Transverse colon (tissue), 4 donors: ENCODE results near the gene ZNF496. TPM values are rescaled to one million over a fixed set of nuclear protein-coding genes. Genes with fewer than 3 reads are reported as not detected.

Source experiments
- DNase-seq: peaks from one replicate; pipeline ENCODE4 v3.0.0-alpha.2; 2019
- H3K27ac ChIP-seq, 4 donors: fragments of 200-600 bp; sonication (generic); 2 replicates each; pipeline ENCODE4 v1.5.1; 2016 to 2018; ENCODE audit warnings: inconsistent platforms in 4 of 4
- H3K27me3 ChIP-seq: fragments of 200-600 bp; sonication (generic); 2 replicates; pipeline ENCODE4 v1.5.1; 2017; ENCODE audit warnings: inconsistent platforms
- H3K36me3 ChIP-seq, 4 donors: fragments of 200-600 bp; sonication (generic); 2 replicates each; pipeline ENCODE4 v1.5.1; 2017 to 2019; ENCODE audit warnings: inconsistent platforms in 4 of 4
- H3K4me1 ChIP-seq, 4 donors: fragments of 200-600 bp; sonication (generic); 2 replicates each; pipeline ENCODE4 v1.5.1; 2017 to 2020; ENCODE audit warnings: inconsistent platforms in 4 of 4
- H3K4me3 ChIP-seq, 4 donors: fragments of 200-600 bp; sonication (generic); 1 replicate in 1 of 4; 2 replicates in 3 of 4; pipeline versions ENCODE4 v1.5.1 to v1.6.1; 2017 to 2019; ENCODE audit warnings: inconsistent platforms in 4 of 4
- H3K9me3 ChIP-seq, 2 donors: fragments of 200-600 bp; sonication (generic); 2 replicates each; pipeline ENCODE4 v1.5.1; 2017 to 2019; ENCODE audit warnings: inconsistent platforms in 2 of 2
- EP300 ChIP-seq: sonication (generic); formaldehyde crosslinking; IDR thresholded peaks from one replicate; pipeline ENCODE4 v1.6.1; 2017; ENCODE audit warnings: antibody characterized with exemption, low read depth
- POLR2A ChIP-seq: fragments of 450-650 bp; IDR thresholded peaks from one replicate; pipeline ENCODE4 v1.6.1; 2016; ENCODE audit warnings: antibody characterized with exemption, mild to moderate bottlenecking, moderate library complexity
- POLR2AphosphoS5 ChIP-seq, 3 donors: sonication (generic); formaldehyde crosslinking; IDR thresholded peaks; one replicate each; pipeline ENCODE4 v1.6.1; 2016; ENCODE audit warnings: antibody characterized with exemption in 3 of 3
- WGBS, 2 donors: methylation state at CpG; one replicate each; pipeline ENCODE4 v1.1.5; 2018; ENCODE audit warnings: low coverage in 1 of 2; 5-methylcytosine and 5-hydroxymethylcytosine counted together
- in situ Hi-C, 4 donors: fragments of 200-750 bp; cut with MboI; loops; one replicate each; pipeline versions ENCODE4 v1.15.0 to v1.15.1; 2017; ENCODE audit warnings: low sequenced_read_pairs in 3 of 4, low pct_ligation_motif_present in 1 of 4, low pct_unique_long_range_greater_than_20kb in 1 of 4
- intact Hi-C: fragments of 100-400 bp; cut with DNase I; formaldehyde crosslinking; loops from one replicate; pipeline ENCODE4 v1.15.1; 2023; ENCODE audit warnings: low total_unique reads
- total RNA-seq, 4 donors: library from RNA; depleted of rRNA; stranded (reverse); fragments of >200 nt; gene quantifications; one replicate each; pipeline ENCODE4 v1.1.0, GENCODE V29; 2016
- TF ChIP-seq, protein P1 (sequence below), 5 experiments: fragments of 200-600 bp in 3 of 5; fragments of 450-650 bp in 2 of 5; sonication (generic) in 3 of 5; IDR thresholded peaks; 1 replicate in 2 of 5; 2 replicates in 3 of 5; pipeline ENCODE4 v1.5.1; 2016 to 2017; ENCODE audit warnings: antibody characterized with exemption in 5 of 5, inconsistent platforms in 3 of 5, mild to moderate bottlenecking in 2 of 5, moderate library complexity in 1 of 5

The ZNF496 gene
- total RNA-seq, 4 donors from 2014 or later = 12.4 to 35.8 (median 28.7) TPM

DNA sequence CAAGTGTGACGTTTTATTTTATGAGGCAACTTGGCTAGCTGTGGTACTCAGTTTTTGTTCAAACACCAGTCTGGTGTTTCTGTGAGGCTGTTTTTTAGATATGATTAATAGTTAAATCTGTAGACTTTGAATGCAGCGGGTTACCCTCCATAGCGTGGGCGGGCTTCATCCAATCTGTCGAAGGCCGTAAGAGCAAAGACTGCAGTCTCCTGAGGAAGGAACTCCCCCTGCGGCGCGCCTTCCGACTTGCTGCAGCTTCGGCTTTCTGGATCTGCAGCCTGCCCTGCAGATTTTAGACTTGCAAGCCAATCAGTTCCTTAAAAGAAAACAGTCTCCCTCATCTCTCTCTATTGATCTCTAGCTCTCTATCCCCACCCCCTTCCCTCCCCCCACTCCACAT is 4.2 kb upstream of the ZNF496 start:
- no peak for TF ChIP-seq EP300
- no peak for TF ChIP-seq POLR2A
- Histone ChIP-seq H3K36me3 (no peaks in the 10 kb centered on the region), H3K9me3 (no peaks in the 10 kb centered on the region), H3K4me1 (peaks cover 0 to 14% (median 12%) of the 10 kb centered on the region in 4 donors), H3K27ac (no peak overlapping the region), H3K4me3 (no peak overlapping the region), H3K27me3 (no peaks in the 10 kb centered on the region)
- no peak for DNase-seq
- intact Hi-C loops (no loop called here), in situ Hi-C loops (no loop called here)
- 71 to 88% methylated on average over 9 to 11 of the region's 11 CpGs for WGBS, 2 donors

DNA sequence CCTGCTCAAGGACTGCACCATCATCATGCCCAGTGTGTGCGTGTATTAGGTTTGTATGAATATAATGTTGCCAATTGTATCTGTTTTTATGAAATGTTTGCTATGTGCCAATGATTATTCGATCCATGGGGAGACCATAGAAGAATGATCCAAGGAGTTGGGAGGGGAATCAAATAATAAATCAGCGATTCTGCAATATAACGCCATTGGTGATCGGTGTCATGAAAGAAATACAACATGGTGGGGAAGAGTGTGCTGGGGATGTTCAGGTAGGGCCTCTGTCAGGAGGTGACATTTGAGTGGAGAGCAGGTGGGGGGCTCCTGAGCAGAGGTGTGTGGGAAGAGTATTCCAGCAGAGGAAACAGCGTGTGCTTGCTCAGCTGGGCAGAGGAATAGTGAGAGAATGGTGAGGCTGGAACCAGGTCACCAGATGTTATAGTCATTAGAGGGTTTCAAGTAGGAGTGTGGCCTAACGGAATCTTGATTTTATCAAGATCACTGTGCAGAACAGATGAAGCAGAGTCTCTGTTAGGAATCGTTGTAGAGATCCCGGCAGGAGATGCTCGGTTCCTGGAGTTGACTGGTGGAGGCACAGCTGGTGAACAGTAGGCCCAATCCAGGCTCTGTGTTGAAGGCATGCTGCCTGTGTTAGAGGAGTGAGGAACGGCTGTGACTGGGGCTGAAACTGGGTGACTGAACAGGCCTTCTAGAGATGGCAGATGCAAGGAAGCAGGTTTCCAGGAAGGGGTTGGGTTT is 2.9 kb upstream of the ZNF496 start:
- no peaks in the 10 kb centered on the region for H3K9me3 ChIP-seq
- DNase-seq = no peak
- in situ Hi-C loops (no loop called here), intact Hi-C loops (no loop called here)
- H3K4me3 ChIP-seq = no peak overlapping the region
- H3K4me1 ChIP-seq = peaks cover 8 to 25% (median 19%) of the 10 kb centered on the region in 4 donors
- 86 to 93% methylated on average over 8 to 11 of the region's 11 CpGs for WGBS, 2 donors
- no peaks in the 10 kb centered on the region for H3K27me3 ChIP-seq
- H3K36me3 ChIP-seq = no peaks in the 10 kb centered on the region
- TF ChIP-seq POLR2AphosphoS5 (IDR thresholded peaks at IDR 0.05) (no peak), EP300 (no peak), POLR2A (no peak)
- TF ChIP-seq, protein P1, sequence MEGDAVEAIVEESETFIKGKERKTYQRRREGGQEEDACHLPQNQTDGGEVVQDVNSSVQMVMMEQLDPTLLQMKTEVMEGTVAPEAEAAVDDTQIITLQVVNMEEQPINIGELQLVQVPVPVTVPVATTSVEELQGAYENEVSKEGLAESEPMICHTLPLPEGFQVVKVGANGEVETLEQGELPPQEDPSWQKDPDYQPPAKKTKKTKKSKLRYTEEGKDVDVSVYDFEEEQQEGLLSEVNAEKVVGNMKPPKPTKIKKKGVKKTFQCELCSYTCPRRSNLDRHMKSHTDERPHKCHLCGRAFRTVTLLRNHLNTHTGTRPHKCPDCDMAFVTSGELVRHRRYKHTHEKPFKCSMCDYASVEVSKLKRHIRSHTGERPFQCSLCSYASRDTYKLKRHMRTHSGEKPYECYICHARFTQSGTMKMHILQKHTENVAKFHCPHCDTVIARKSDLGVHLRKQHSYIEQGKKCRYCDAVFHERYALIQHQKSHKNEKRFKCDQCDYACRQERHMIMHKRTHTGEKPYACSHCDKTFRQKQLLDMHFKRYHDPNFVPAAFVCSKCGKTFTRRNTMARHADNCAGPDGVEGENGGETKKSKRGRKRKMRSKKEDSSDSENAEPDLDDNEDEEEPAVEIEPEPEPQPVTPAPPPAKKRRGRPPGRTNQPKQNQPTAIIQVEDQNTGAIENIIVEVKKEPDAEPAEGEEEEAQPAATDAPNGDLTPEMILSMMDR (IDR thresholded peaks at IDR 0.05) = no peak
- H3K27ac ChIP-seq = no peak overlapping the region

GRCh38 chr1:247332623-247333361 is 1.1 kb upstream of the ZNF496 start:
- intact Hi-C loops (loop anchor here (2.0 kb wide), 1 partner anchor 254 kb away; the partner anchor contains the start of gene ZNF670), in situ Hi-C loops (no loop called here)
- Histone ChIP-seq H3K9me3 (no peaks in the 10 kb centered on the region), H3K27ac (peak overlapping the region; percentile 93 to 98 (median 96)), H3K27me3 (no peaks in the 10 kb centered on the region), H3K4me3 (peak overlapping the region; percentile 75 to 98 (median 91)), H3K4me1 (peaks cover 8 to 25% (median 19%) of the 10 kb centered on the region in 4 donors), H3K36me3 (no peaks in the 10 kb centered on the region)
- no peak for TF ChIP-seq POLR2A
- TF ChIP-seq POLR2AphosphoS5 (IDR thresholded peaks at IDR 0.05) = no peak
- TF ChIP-seq, protein P1 (IDR thresholded peaks at IDR 0.05) = no peak
- TF ChIP-seq EP300 = no peak
- DNase-seq = peak; percentile 40
- WGBS, 2 donors = 20 to 32% methylated on average over 1 to 28 of the region's 28 CpGs

DNA sequence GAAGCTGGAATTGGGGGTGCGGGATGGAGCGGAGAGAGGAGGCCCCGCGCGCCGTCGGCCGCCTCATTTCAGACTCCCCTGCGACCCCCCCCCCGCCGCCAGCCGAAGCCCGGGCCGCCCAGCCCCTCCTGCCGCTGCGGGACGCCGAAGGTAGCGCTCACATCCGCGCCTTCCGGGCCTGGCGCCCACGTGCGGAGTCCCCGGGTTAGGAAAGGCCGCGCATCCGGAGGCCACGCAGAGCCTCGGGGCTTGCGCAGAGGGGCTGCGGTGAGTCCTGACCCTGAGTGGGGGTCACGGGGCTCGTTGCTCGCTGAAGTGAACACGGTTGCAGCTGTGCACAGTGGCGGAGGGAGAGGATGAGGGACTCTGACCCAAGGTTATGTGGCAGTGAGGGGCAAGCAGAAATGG is 552 bp upstream of the ZNF496 start:
- TF ChIP-seq, protein P1 (IDR thresholded peaks at IDR 0.05) = no peak
- TF ChIP-seq EP300 (no peak), POLR2AphosphoS5 (IDR thresholded peaks at IDR 0.05) (no peak), POLR2A (no peak)
- H3K4me1 ChIP-seq = peaks cover 8 to 25% (median 19%) of the 10 kb centered on the region in 4 donors
- DNase-seq = peak; percentile 61
- no peaks in the 10 kb centered on the region for H3K9me3 ChIP-seq
- H3K27me3 ChIP-seq = no peaks in the 10 kb centered on the region
- H3K4me3 ChIP-seq = peak overlapping the region; percentile 75 to 98 (median 91)
- WGBS, 2 donors = 1% methylated on average over 26 of the region's 38 CpGs; no CpG with 5 or more reads in 1 of the 2 donors
- in situ Hi-C loops (no loop called here), intact Hi-C loops (loop anchor here (2.0 kb wide), 1 partner anchor 253 kb away; the partner anchor contains the start of gene ZNF670)
- H3K27ac ChIP-seq = peak overlapping the region; percentile 93 to 98 (median 96)
- no peaks in the 10 kb centered on the region for H3K36me3 ChIP-seq
